ENCODE data around the gene CD58.

- TF ChIP-seq, protein P1, sequence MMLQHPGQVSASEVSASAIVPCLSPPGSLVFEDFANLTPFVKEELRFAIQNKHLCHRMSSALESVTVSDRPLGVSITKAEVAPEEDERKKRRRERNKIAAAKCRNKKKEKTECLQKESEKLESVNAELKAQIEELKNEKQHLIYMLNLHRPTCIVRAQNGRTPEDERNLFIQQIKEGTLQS (IDR thresholded peaks at IDR 0.05), result no peak
- TF ChIP-seq CTCF (IDR thresholded peaks at IDR 0.05; ENCODE audit: low read depth, low read length, missing input control) (no peak), GABPA (IDR thresholded peaks at IDR 0.05 in 1 of 2, conservative IDR thresholded peaks at IDR 0.05 in 1 of 2) (no peak), RAD21 (IDR thresholded peaks at IDR 0.05) (no peak), YY1 (IDR thresholded peaks at IDR 0.05) (no peak), NR2F2 (IDR thresholded peaks at IDR 0.05) (no peak), TAF1 (conservative IDR thresholded peaks at IDR 0.05) (no peak), SP1 (IDR thresholded peaks at IDR 0.05) (no peak)
Observed at GRCh38 chr1:116529199-116529631, 41.6 kb downstream of the CD58 start.
